H1 (cell line): Measurements from ENCODE around the gene HMGB3. TPM values are rescaled to one million over a fixed set of nuclear protein-coding genes. Genes with fewer than 3 reads are reported as not detected.

ENCODE experiments used
- CTCF ChIA-PET: fragments of 300-600 bp; sonication (Branson Sonifier 250); formaldehyde crosslinking; loops from one replicate; lab custom pipeline; 2021; ENCODE audit not compliant: partially characterized antibody; lab: Charles Lee
- POLR2A ChIA-PET: fragments of 300-600 bp; sonication (Branson Sonifier 250); formaldehyde crosslinking; loops from one replicate; lab custom pipeline; 2021; ENCODE audit warnings: inconsistent platforms; ENCODE audit not compliant: partially characterized antibody; lab: Charles Lee
- DNase-seq, 2 experiments: peaks; one replicate each; pipeline versions ENCODE4 v3.0.0 to v3.0.0-alpha.2; 2010 to 2022; ENCODE audit warnings: low spot score in 2 of 2, low read depth in 1 of 2, mixed read lengths in 1 of 2
- FAIRE-seq: peaks from 2 replicates; lab custom pipeline; 2011; peaks lifted over from hg19 to GRCh38; lab: Jason Lieb, UNC
- H2AFZ ChIP-seq: 2 replicates; pipeline ENCODE4 v1.8.1; 2012; ENCODE audit warnings: low read length, inconsistent platforms
- H2AK5ac ChIP-seq: 2 replicates; pipeline ENCODE4 v1.6.1; 2013; ENCODE audit warnings: low read depth, low read length
- H2BK120ac ChIP-seq: replicated peaks from 2 replicates; pipeline ENCODE3; 2013; ENCODE audit warnings: low read depth, low read length, inconsistent platforms
- H2BK12ac ChIP-seq: 2 replicates; pipeline ENCODE4 v1.6.1; 2013; ENCODE audit warnings: low read depth, low read length
- H2BK15ac ChIP-seq: 2 replicates; pipeline ENCODE4 v1.6.1; 2013; ENCODE audit warnings: low read length
- H2BK20ac ChIP-seq: 2 replicates; pipeline ENCODE4 v1.6.1; 2013; ENCODE audit warnings: low read length
- H2BK5ac ChIP-seq: 2 replicates; pipeline ENCODE4 v1.6.1; 2013; ENCODE audit warnings: low read depth, low read length
- H3K14ac ChIP-seq: 2 replicates; pipeline ENCODE4 v1.6.1; 2013; ENCODE audit warnings: inconsistent platforms; ENCODE audit not compliant: insufficient read length
- H3K18ac ChIP-seq: 2 replicates; pipeline ENCODE4 v1.6.1; 2013; ENCODE audit warnings: low read length; ENCODE audit errors: extremely low read depth
- H3K23ac ChIP-seq: 2 replicates; pipeline ENCODE4 v1.6.1; 2013; ENCODE audit warnings: inconsistent platforms; ENCODE audit not compliant: insufficient read length
- H3K23me2 ChIP-seq: 2 replicates; pipeline ENCODE4 v1.6.1; 2013; ENCODE audit warnings: low read depth, low read length
- H3K27ac ChIP-seq: 2 replicates; pipeline ENCODE4 v1.6.1; 2011; ENCODE audit warnings: low read depth, low read length, inconsistent platforms
- H3K27me3 ChIP-seq, 4 experiments: replicated peaks in 1 of 4; 1 replicate in 1 of 4; 2 replicates in 3 of 4; pipeline versions ENCODE4 v1.6.1 to v1.8.1; 2011 to 2013; ENCODE audit warnings: low read length in 3 of 4, mild to moderate bottlenecking in 3 of 4, inconsistent platforms in 2 of 4, mixed read lengths in 2 of 4, moderate library complexity in 1 of 4; ENCODE audit not compliant: control insufficient read depth in 3 of 4, insufficient read depth in 3 of 4; ENCODE audit errors: extremely low read depth in 1 of 4
- H3K36me3 ChIP-seq, 4 experiments: 2 replicates each; pipeline versions ENCODE4 v1.6.1 to v1.8.1; 2011 to 2013; ENCODE audit warnings: mild to moderate bottlenecking in 4 of 4, low read length in 3 of 4, moderate library complexity in 2 of 4, control low read depth in 1 of 4, inconsistent platforms in 1 of 4; ENCODE audit not compliant: insufficient read depth in 4 of 4, control insufficient read depth in 2 of 4
- H3K4ac ChIP-seq: replicated peaks from 2 replicates; pipeline ENCODE3; 2013; ENCODE audit warnings: low read length, low read depth, mixed read lengths, inconsistent platforms; ENCODE audit not compliant: insufficient read length
- H3K4me1 ChIP-seq, 4 experiments: replicated peaks in 1 of 4; 1 replicate in 1 of 4; 2 replicates in 3 of 4; pipeline versions ENCODE4 v1.6.1 to v1.8.1; 2011 to 2013; ENCODE audit warnings: low read length in 3 of 4, inconsistent platforms in 2 of 4, mixed read lengths in 1 of 4; ENCODE audit not compliant: insufficient read depth in 4 of 4, control insufficient read depth in 3 of 4
- H3K4me2 ChIP-seq, 2 experiments: 2 replicates each; pipeline versions ENCODE4 v1.6.1 to v1.8.1; 2011 to 2013; ENCODE audit warnings: low read depth in 2 of 2, low read length in 2 of 2, control low read depth in 1 of 2, inconsistent platforms in 1 of 2, mild to moderate bottlenecking in 1 of 2; ENCODE audit not compliant: insufficient read depth in 1 of 2
- H3K4me3 ChIP-seq, 4 experiments: fragments of 200-600, 300-600 bp in 1 of 4; sonication (generic), shearing (Covaris generic), sonication (Bioruptor Twin) in 1 of 4; 2 replicates each; pipeline versions ENCODE4 v1.5.1 to v1.8.1; 2011 to 2016; ENCODE audit warnings: low read length in 4 of 4, low read depth in 3 of 4, control low read depth in 2 of 4, inconsistent platforms in 2 of 4, mild to moderate bottlenecking in 2 of 4, mixed read lengths in 1 of 4, moderate library complexity in 1 of 4; ENCODE audit not compliant: insufficient read depth in 2 of 4; ENCODE audit errors: extremely low read depth in 1 of 4
- H3K56ac ChIP-seq: replicated peaks from 2 replicates; pipeline ENCODE3; 2013; ENCODE audit warnings: low read depth, mild to moderate bottlenecking, mixed read lengths, low read length, inconsistent platforms; ENCODE audit not compliant: insufficient read length
- H3K79me1 ChIP-seq: 2 replicates; pipeline ENCODE4 v1.6.1; 2013; ENCODE audit warnings: low read depth, low read length, control low read depth
- H3K79me2 ChIP-seq, 2 experiments: 2 replicates each; pipeline versions ENCODE4 v1.6.1 to v1.8.1; 2012 to 2013; ENCODE audit warnings: low read length in 2 of 2, mild to moderate bottlenecking in 2 of 2, inconsistent platforms in 1 of 2; ENCODE audit not compliant: insufficient read depth in 2 of 2, control insufficient read depth in 1 of 2
- H3K9ac ChIP-seq, 4 experiments: replicated peaks in 1 of 4; 1 replicate in 1 of 4; 2 replicates in 3 of 4; pipeline versions ENCODE4 v1.6.1 to v1.8.1; 2011 to 2013; ENCODE audit warnings: low read depth in 3 of 4, low read length in 3 of 4, control low read depth in 2 of 4, mild to moderate bottlenecking in 2 of 4, moderate library complexity in 2 of 4, inconsistent platforms in 1 of 4; ENCODE audit errors: extremely low read depth in 1 of 4
- H3K9me3 ChIP-seq, 2 experiments: 2 replicates each; pipeline versions ENCODE4 v1.6.1 to v1.8.1; 2012 to 2013; ENCODE audit warnings: mild to moderate bottlenecking in 2 of 2, moderate library complexity in 2 of 2, control low read depth in 1 of 2, inconsistent platforms in 1 of 2, low read depth in 1 of 2, low read length in 1 of 2, mixed read lengths in 1 of 2; ENCODE audit not compliant: insufficient read depth in 2 of 2
- H4K20me1 ChIP-seq, 2 experiments: replicated peaks in 1 of 2; 2 replicates each; pipeline versions ENCODE3 to v1.8.1; 2011 to 2013; ENCODE audit warnings: inconsistent platforms in 2 of 2, low read length in 2 of 2, mild to moderate bottlenecking in 1 of 2; ENCODE audit not compliant: insufficient read depth in 2 of 2, control insufficient read depth in 1 of 2
- H4K5ac ChIP-seq: 2 replicates; pipeline ENCODE4 v1.6.1; 2013; ENCODE audit warnings: low read length, low read depth, mixed read lengths, inconsistent platforms; ENCODE audit not compliant: insufficient read length
- H4K8ac ChIP-seq: 2 replicates; pipeline ENCODE4 v1.8.0; 2013; ENCODE audit warnings: mild to moderate bottlenecking, moderate library complexity, low read length, inconsistent platforms; ENCODE audit not compliant: insufficient read depth; ENCODE audit errors: extremely low read depth
- H4K91ac ChIP-seq: replicated peaks from 2 replicates; pipeline ENCODE3; 2013; ENCODE audit warnings: low read length, mixed read lengths, inconsistent platforms; ENCODE audit not compliant: insufficient read length
- BACH1 ChIP-seq: IDR thresholded peaks from 2 replicates; pipeline ENCODE4 v1.6.1; 2012; ENCODE audit warnings: low read length, improper control_type of control experiment
- CBX8 ChIP-seq: fragments of 300-800, 300-1000 bp; sonication (generic); IDR thresholded peaks from 2 replicates; pipeline ENCODE4 v1.7.1; 2016; ENCODE audit warnings: low read depth, low read length, borderline replicate concordance
- EP300 ChIP-seq, 2 experiments: IDR thresholded peaks; 1 replicate in 1 of 2; 2 replicates in 1 of 2; pipeline ENCODE4 v1.6.1; 2011 to 2012; ENCODE audit warnings: low read depth in 2 of 2, low read length in 2 of 2, mild to moderate bottlenecking in 2 of 2, borderline replicate concordance in 1 of 2, inconsistent platforms in 1 of 2, moderate library complexity in 1 of 2
- EZH2 ChIP-seq: fragments of 200-600 bp; sonication (generic); IDR thresholded peaks from 2 replicates; pipeline ENCODE4 v1.7.1; 2012; ENCODE audit warnings: low read depth, mild to moderate bottlenecking, moderate library complexity, low read length, inconsistent platforms; ENCODE audit not compliant: severe bottlenecking
- NANOG ChIP-seq: IDR thresholded peaks from 2 replicates; pipeline ENCODE4 v1.6.1; 2011; ENCODE audit warnings: low read length, low read depth, mild to moderate bottlenecking, inconsistent platforms; ENCODE audit not compliant: insufficient read depth, poor library complexity, severe bottlenecking
- POLR2A ChIP-seq, 2 experiments: IDR thresholded peaks; 1 replicate in 1 of 2; 2 replicates in 1 of 2; pipeline ENCODE4 v1.6.1; 2011; ENCODE audit warnings: low read depth in 2 of 2, low read length in 2 of 2, mild to moderate bottlenecking in 2 of 2; ENCODE audit errors: control extremely low read depth in 1 of 2
- RAD21 ChIP-seq, 2 experiments: IDR thresholded peaks in 1 of 2; conservative IDR thresholded peaks in 1 of 2; 2 replicates each; pipeline ENCODE4 v1.6.1; 2011; ENCODE audit warnings: low read depth in 2 of 2, low read length in 2 of 2, improper control_type of control experiment in 1 of 2, inconsistent platforms in 1 of 2, mild to moderate bottlenecking in 1 of 2, moderate library complexity in 1 of 2
- SIX5 ChIP-seq: IDR thresholded peaks from 2 replicates; pipeline ENCODE4 v1.6.1; 2011; ENCODE audit warnings: mild to moderate bottlenecking, low read depth, low read length
- SRF ChIP-seq: IDR thresholded peaks from 2 replicates; pipeline ENCODE4 v1.6.1; 2011; ENCODE audit warnings: mild to moderate bottlenecking, low read depth, low read length, moderate library complexity
- TAF1 ChIP-seq: IDR thresholded peaks from 2 replicates; pipeline ENCODE4 v1.6.1; 2011; ENCODE audit warnings: mild to moderate bottlenecking, low read depth, low read length
- WGBS, 2 experiments: shearing (Covaris generic) in 1 of 2; methylation state at CpG; one replicate each; pipeline versions ENCODE4 v1.1.6 to v1.1.7; 2013 to 2015; ENCODE audit warnings: low lambda C conversion rate in 2 of 2, mixed read lengths in 2 of 2, inconsistent platforms in 1 of 2, low coverage in 1 of 2, missing lambda C conversion rate in 1 of 2; ENCODE audit not compliant: insufficient replicate concordance in 2 of 2, insufficient coverage in 1 of 2, insufficient read length in 1 of 2; ENCODE audit errors: extremely low coverage in 1 of 2, missing lambda C conversion rate in 1 of 2; 5-methylcytosine and 5-hydroxymethylcytosine counted together
- polyA plus RNA-seq, 7 experiments: library from polyadenylated mRNA; depleted of rRNA in 3 of 7; stranded (reverse) in 5 of 7; unstranded in 2 of 7; fragments of >200 nt in 5 of 7; fragments of 200-250 nt in 2 of 7; gene quantifications; 1 replicate in 5 of 7; 2 replicates in 1 of 7; 4 replicates in 1 of 7; pipeline versions ENCODE4 v1.2.1 to v1.2.3, GENCODE V29; 2011 to 2013; ENCODE audit warnings: missing spikeins in 2 of 7, mixed read lengths in 2 of 7
- total RNA-seq: library from RNA; stranded (reverse); fragmentation: NEBNext Ultra II Directional; extraction: Animal tissue kit (Norgen Biotek cat#: 25700); gene quantifications from 2 replicates; pipeline ENCODE4 v1.2.1, GENCODE V29; 2021
- TF ChIP-seq, protein P1 (sequence below), 3 experiments: IDR thresholded peaks; 1 replicate in 2 of 3; 2 replicates in 1 of 3; pipeline versions ENCODE4 v1.5.1 to v1.6.1; 2011; ENCODE audit warnings: low read length in 3 of 3, mild to moderate bottlenecking in 3 of 3, inconsistent platforms in 2 of 3, low read depth in 1 of 3, moderate library complexity in 1 of 3; ENCODE audit not compliant: insufficient read depth in 1 of 3; ENCODE audit errors: control extremely low read depth in 1 of 3

Gene HMGB3
- total and polyA plus RNA-seq, 2 of the 8 experiments (the other 6 are each of a cell fraction or from before 2014, with no cell fraction given), result 55.8 to 346 TPM

DNA sequence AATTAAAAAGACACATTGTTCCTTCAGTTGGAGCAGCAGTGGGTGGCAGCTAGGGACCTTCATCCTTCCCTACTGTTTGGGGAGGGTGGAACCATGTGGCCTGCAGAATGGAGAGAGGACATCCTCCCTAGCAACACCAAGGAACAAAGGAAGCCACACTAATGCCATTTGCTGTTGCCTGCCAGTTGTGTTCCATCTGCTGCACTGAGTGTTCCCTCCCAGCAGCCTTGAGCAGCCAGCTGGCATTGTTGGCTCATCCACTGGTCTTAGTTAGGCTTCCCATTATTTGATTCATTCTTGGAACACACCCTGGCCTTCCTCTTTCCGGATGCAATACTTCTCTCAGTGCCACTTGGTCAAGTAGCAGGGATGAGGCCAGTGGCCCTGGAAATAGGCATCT, 25.0 kb upstream of the HMGB3 start:
- H2AFZ ChIP-seq, result no peak overlapping the region
- no peak overlapping the region for H3K27ac ChIP-seq
- no peaks in the 10 kb centered on the region for H3K79me2 ChIP-seq
- H4K8ac ChIP-seq, result no peak overlapping the region
- no peak overlapping the region for H2AK5ac ChIP-seq
- no peak overlapping the region for H3K56ac ChIP-seq
- no peak overlapping the region for H2BK120ac ChIP-seq
- H3K36me3 ChIP-seq, result no peaks in the 10 kb centered on the region
- no peak overlapping the region for H3K4ac ChIP-seq
- no peak overlapping the region for H2BK20ac ChIP-seq
- DNase-seq (no peak), FAIRE-seq (no peak)
- CTCF ChIA-PET, result interaction anchor here (0.7 kb wide), 1 partner anchor 10 kb away, joined by 3 read pairs; no protein-coding TSS in a partner anchor
- H3K23ac ChIP-seq, result no peak overlapping the region
- H3K79me1 ChIP-seq, result no peaks in the 10 kb centered on the region
- POLR2A ChIA-PET, result no interaction called here
- no peak overlapping the region for H4K91ac ChIP-seq
- H2BK12ac ChIP-seq, result no peak overlapping the region
- 100% methylated on average over 1 of the region's 1 CpG; no CpG with 5 or more reads in 1 of the 2 experiments for WGBS, 2 experiments
- H3K9ac ChIP-seq, result no peak overlapping the region
- H4K20me1 ChIP-seq, result no peaks in the 10 kb centered on the region
- no peak overlapping the region for H2BK15ac ChIP-seq
- H2BK5ac ChIP-seq, result no peak overlapping the region
- no peaks in the 10 kb centered on the region for H3K23me2 ChIP-seq
- H3K18ac ChIP-seq, result no peak overlapping the region
- no peak overlapping the region for H3K14ac ChIP-seq
- H3K27me3 ChIP-seq, result no peaks in the 10 kb centered on the region
- H4K5ac ChIP-seq, result no peak overlapping the region
- no peaks in the 10 kb centered on the region for H3K9me3 ChIP-seq
- H3K4me3 ChIP-seq, result no peak overlapping the region
- no peak overlapping the region for H3K4me2 ChIP-seq
- peaks cover 0 to 4% (median 2%) of the 10 kb centered on the region in 4 experiments; a peak in 1 of 7 replicates for H3K4me1 ChIP-seq
- TF ChIP-seq CBX8 (no peak), BACH1 (no peak), SRF (no peak), POLR2A (IDR thresholded peaks at IDR 0.05; ENCODE audit: control extremely low read depth in 1 of 2, low read depth in 2 of 2, low read length in 2 of 2) (no peak), SIX5 (no peak), NANOG (no peak), RAD21 (IDR thresholded peaks at IDR 0.05 in 1 of 2, conservative IDR thresholded peaks at IDR 0.05 in 1 of 2; ENCODE audit: low read depth in 2 of 2, low read length in 2 of 2) (no peak), EZH2 (no peak), TAF1 (no peak), EP300 (IDR thresholded peaks at IDR 0.05; ENCODE audit: borderline replicate concordance in 1 of 2, low read depth in 2 of 2, low read length in 2 of 2) (no peak)
- TF ChIP-seq, protein P1, sequence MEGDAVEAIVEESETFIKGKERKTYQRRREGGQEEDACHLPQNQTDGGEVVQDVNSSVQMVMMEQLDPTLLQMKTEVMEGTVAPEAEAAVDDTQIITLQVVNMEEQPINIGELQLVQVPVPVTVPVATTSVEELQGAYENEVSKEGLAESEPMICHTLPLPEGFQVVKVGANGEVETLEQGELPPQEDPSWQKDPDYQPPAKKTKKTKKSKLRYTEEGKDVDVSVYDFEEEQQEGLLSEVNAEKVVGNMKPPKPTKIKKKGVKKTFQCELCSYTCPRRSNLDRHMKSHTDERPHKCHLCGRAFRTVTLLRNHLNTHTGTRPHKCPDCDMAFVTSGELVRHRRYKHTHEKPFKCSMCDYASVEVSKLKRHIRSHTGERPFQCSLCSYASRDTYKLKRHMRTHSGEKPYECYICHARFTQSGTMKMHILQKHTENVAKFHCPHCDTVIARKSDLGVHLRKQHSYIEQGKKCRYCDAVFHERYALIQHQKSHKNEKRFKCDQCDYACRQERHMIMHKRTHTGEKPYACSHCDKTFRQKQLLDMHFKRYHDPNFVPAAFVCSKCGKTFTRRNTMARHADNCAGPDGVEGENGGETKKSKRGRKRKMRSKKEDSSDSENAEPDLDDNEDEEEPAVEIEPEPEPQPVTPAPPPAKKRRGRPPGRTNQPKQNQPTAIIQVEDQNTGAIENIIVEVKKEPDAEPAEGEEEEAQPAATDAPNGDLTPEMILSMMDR (IDR thresholded peaks at IDR 0.05; ENCODE audit: control extremely low read depth in 1 of 3, insufficient read depth in 1 of 3, low read depth in 1 of 3, low read length in 3 of 3), result no peak
